Aorta (tissue), 5 donors: ENCODE measurements around the gene SECISBP2. TPM values are rescaled to one million over a fixed set of nuclear protein-coding genes. Genes with fewer than 3 reads are reported as not detected.
"Not testable (repeated sequence)": the region's sequence is repeated elsewhere in the genome, so short reads cannot be mapped to it uniquely, and the experiment has no call there.

Experiments used
- ATAC-seq: fragments of 200-7000 bp; cut with Tn5 transposase; one replicate; pipeline ENCODE4 v1.9.1; 2022; ENCODE audit warnings: moderate library complexity; ENCODE audit not compliant: low FRiP score
- DNase-seq, 2 donors: peaks; one replicate each; pipeline ENCODE4 v3.0.0-alpha.2; 2020
- H3K27ac ChIP-seq, 2 donors: one replicate each; pipeline ENCODE4 v1.5.1; 2013; ENCODE audit warnings: low read length in 2 of 2, mild to moderate bottlenecking in 2 of 2, moderate library complexity in 2 of 2, control low read depth in 1 of 2, inconsistent platforms in 1 of 2, low read depth in 1 of 2
- H3K27me3 ChIP-seq, 2 donors: one replicate each; pipeline ENCODE4 v1.6.1; 2013; ENCODE audit warnings: control low read depth in 1 of 2, low read length in 1 of 2, mild to moderate bottlenecking in 1 of 2, moderate library complexity in 1 of 2; ENCODE audit not compliant: insufficient read depth in 2 of 2, control insufficient read depth in 1 of 2
- H3K36me3 ChIP-seq, 2 donors: one replicate each; pipeline ENCODE4 v1.6.1; 2013; ENCODE audit warnings: control low read depth in 1 of 2, low read length in 1 of 2, mild to moderate bottlenecking in 1 of 2; ENCODE audit not compliant: insufficient read depth in 2 of 2, control insufficient read depth in 1 of 2
- H3K4me1 ChIP-seq, 2 donors: one replicate each; pipeline ENCODE4 v1.6.1; 2013; ENCODE audit warnings: low read length in 2 of 2, control low read depth in 1 of 2, mild to moderate bottlenecking in 1 of 2, moderate library complexity in 1 of 2; ENCODE audit not compliant: insufficient read depth in 2 of 2, control insufficient read depth in 1 of 2
- H3K4me3 ChIP-seq, 2 donors: one replicate each; pipeline ENCODE4 v1.5.1; 2013; ENCODE audit warnings: low read length in 2 of 2, control low read depth in 1 of 2, mild to moderate bottlenecking in 1 of 2
- H3K9me3 ChIP-seq: one replicate; pipeline ENCODE4 v1.6.1; 2013; ENCODE audit warnings: mild to moderate bottlenecking, low read length; ENCODE audit not compliant: control insufficient read depth
- WGBS, 2 donors: extraction: QIAGEN DNeasy Blood & Tissue Kit; methylation state at CpG; one replicate each; pipeline ENCODE4 v1.1.7; 2013; 5-methylcytosine and 5-hydroxymethylcytosine counted together
- intact Hi-C, 2 donors: fragments of 100-400 bp; cut with DNase I; formaldehyde crosslinking; loops; one replicate each; pipeline versions ENCODE4 v1.14.2 to v1.15.0; 2022
- polyA plus RNA-seq, 2 donors: library from polyadenylated mRNA; stranded (reverse); fragments of 200-250 nt; gene quantifications; one replicate each; pipeline ENCODE4 v1.2.3, GENCODE V29; 2013
- total RNA-seq, 2 donors: library from RNA; stranded (reverse); fragmentation: NEBNext Ultra II Directional; extraction: Animal tissue kit (Norgen Biotek cat#: 25700); gene quantifications; one replicate each; pipeline ENCODE4 v1.2.1, GENCODE V29; 2021
- donor health status: healthy with polysubstance abuse.
- donor health status: Bipolar disorder and iron deficiency.
- donor health status: DM: no; HTN: no; CAD: no.
- donor health status: DM: no; HTN: no; CAD: no.
- donor health status: DM: yes; HTN: yes; CAD: no.

The SECISBP2 gene
- total and polyA plus RNA-seq, 4 donors = 7.0 to 49.0 (median 38.6) TPM

DNA sequence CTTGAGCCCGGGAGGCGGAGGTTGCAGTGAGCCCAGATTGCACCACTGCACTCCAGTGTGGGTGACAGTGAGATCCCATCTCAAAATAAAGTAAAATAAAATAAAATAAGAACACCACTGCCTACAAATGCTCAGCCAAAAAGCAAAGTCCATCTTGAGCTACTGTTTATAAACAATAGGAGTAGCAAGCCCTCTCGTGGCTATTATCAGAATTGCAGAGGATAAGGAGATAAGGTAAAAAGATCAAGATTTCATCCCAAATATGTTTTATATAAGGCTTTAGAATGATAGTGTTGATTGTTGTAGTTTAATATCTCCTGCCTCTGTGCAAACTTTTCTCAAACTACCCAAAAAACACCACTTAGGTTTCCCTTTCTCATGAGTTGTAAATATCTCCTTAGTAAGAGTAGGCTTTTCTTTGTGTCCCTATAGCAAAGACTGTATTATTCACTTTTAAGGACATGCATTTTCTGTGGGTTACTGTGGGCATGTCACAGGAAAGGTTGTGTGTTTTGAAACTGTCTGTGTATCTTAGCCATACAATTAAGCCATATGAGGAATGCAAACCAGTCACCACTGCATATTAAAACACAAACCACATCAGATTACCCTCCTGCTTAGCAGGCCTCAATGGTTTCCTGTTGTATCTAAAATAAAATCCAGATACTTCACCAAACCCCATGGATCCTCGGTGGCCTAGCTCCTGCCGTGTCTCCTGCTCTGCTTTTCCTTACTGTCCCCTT, 39.1 kb upstream of the SECISBP2 start:
- no peak for ATAC-seq
- intact Hi-C loops = loop anchor here in 1 of 2 donors (5.0 to 10.0 kb wide), 2 partner anchors 104 to 687 kb away; partner anchors contain the start of gene SHC3
- H3K27me3 ChIP-seq = no peaks in the 10 kb centered on the region
- 65 to 71% methylated on average over 5 of the region's 5 CpGs for WGBS, 2 donors
- peaks cover 3% of the 10 kb centered on the region for H3K9me3 ChIP-seq
- DNase-seq = no peak
- no peaks in the 10 kb centered on the region for H3K36me3 ChIP-seq
- H3K4me1 ChIP-seq = no peaks in the 10 kb centered on the region
- H3K4me3 ChIP-seq = no peak overlapping the region
- no peak overlapping the region for H3K27ac ChIP-seq

DNA sequence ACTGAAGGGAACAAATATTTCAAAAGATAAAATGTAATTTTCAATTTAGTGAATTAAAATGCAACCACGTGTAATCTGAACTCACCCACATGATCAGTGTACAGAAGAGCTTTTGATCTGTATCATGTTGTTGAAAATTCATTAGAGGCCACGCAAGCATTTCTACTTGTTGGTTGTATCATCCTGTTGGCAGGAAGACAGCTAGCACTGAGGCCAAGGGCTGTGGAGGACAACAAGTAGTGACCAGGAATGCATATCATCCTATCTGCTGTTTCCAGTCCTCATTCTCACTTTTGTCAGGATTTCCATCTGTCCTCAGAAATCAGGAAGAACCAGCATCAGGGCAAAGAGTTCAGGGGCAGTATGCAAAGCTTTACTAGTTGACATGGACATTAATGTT, 37.2 kb upstream of the SECISBP2 start:
- 81 to 85% methylated on average over 2 of the region's 2 CpGs for WGBS, 2 donors
- intact Hi-C loops = loop anchor here in 1 of 2 donors (10.0 kb wide), 1 partner anchor 686 kb away; no protein-coding TSS in a partner anchor
- Histone ChIP-seq H3K9me3 (no peaks in the 10 kb centered on the region), H3K27me3 (no peaks in the 10 kb centered on the region), H3K4me3 (no peak overlapping the region), H3K27ac (no peak overlapping the region), H3K36me3 (no peaks in the 10 kb centered on the region), H3K4me1 (no peaks in the 10 kb centered on the region)
- DNase-seq = no peak
- ATAC-seq = no peak

DNA sequence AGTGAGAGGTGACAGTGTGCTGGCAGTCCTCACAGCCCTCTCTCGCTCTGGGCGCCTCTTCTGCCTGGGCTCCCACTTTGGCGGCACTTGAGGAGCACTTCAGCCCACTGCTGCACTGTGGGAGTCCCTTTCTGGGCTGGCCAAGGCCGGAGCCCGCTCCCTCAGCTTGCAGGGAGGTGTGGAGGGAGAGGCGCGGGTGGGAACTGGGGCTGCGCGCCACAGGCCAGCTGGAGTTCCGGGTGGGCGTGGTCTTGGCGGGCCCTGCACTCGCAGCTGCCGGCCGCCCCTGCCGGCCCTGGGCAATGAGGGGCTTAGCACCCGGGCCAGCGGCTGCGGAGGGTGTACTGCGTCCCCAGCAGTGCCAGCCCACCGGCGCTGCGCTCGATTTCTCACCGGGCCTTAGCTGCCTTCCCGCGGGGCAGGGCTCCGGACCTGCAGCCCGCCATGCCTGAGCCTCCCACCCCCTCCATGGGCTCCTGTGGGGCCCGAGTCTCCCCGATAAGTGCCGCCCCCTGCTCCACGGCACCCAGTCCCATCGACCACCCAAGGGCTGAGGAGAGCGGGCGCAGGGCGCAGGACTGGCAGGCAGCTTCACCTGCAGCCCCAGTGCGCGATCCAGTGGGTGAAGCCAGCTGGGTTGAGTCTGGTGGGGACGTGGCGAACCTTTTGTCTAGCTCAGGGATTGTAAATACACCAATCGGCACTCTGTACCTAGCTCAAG, 35.9 kb upstream of the SECISBP2 start:
- intact Hi-C loops = loop anchor here in 1 of 2 donors (10.0 kb wide), 1 partner anchor 688 kb away; no protein-coding TSS in a partner anchor
- not testable (repeated sequence) for H3K27me3 ChIP-seq, DNase-seq, H3K4me1 ChIP-seq, H3K4me3 ChIP-seq, H3K9me3 ChIP-seq, H3K27ac ChIP-seq, H3K36me3 ChIP-seq, ATAC-seq
- WGBS, 2 donors = 55 to 57% methylated on average over 31 to 42 of the region's 42 CpGs

DNA sequence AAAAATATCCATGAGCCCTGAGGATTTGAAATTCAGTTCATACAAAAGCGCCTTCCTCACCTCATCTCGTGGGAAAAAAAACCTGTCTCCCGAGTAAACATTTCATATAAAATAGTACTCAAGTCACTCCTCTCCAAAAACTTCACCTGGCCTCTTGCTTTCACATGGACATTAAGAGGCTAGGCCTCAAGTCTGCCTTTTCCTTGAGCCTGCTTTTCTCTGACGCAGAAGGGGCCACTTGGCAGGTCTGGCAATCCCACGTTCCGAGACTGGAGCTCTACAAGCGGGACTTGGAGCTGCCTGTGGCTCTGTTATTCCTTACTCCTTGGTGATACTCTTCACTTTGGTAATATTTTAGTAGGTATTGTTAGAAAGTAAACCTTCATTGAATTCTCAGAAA, 34.2 kb upstream of the SECISBP2 start:
- DNase-seq = no peak
- WGBS, 2 donors = 77 to 83% methylated on average over 7 of the region's 7 CpGs
- no peak overlapping the region for H3K4me3 ChIP-seq
- H3K9me3 ChIP-seq = no peaks in the 10 kb centered on the region
- no peaks in the 10 kb centered on the region for H3K4me1 ChIP-seq
- intact Hi-C loops = loop anchor here in 1 of 2 donors (10.0 kb wide), 1 partner anchor 689 kb away; no protein-coding TSS in a partner anchor
- H3K36me3 ChIP-seq = no peaks in the 10 kb centered on the region
- no peak for ATAC-seq
- H3K27ac ChIP-seq = no peak overlapping the region
- no peaks in the 10 kb centered on the region for H3K27me3 ChIP-seq

DNA sequence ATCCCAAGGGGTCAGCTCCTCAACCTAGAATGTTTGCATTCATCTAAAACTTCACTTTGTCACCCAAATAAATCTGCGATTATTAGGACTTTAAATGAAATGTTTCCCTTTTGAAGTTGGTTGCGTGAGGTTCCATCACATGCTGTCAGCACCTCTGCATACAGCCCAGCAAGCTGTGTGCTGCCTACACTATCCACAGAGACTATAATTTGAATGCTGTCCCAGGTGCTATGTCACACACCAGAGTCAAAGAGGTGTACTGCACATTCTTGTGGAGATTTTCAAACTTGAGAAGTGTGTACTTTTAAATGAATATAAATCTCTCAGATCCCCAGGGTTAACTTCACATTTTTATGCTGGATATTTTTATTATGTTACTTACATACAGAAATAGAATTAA, 26.6 kb upstream of the SECISBP2 start:
- H3K27ac ChIP-seq = no peak overlapping the region
- ATAC-seq = no peak
- intact Hi-C loops = no loop called here
- H3K4me1 ChIP-seq = no peaks in the 10 kb centered on the region
- H3K27me3 ChIP-seq = no peaks in the 10 kb centered on the region
- no peaks in the 10 kb centered on the region for H3K9me3 ChIP-seq
- no peaks in the 10 kb centered on the region for H3K36me3 ChIP-seq
- 53 to 69% methylated on average over 2 of the region's 2 CpGs for WGBS, 2 donors
- H3K4me3 ChIP-seq = no peak overlapping the region
- no peak for DNase-seq

DNA sequence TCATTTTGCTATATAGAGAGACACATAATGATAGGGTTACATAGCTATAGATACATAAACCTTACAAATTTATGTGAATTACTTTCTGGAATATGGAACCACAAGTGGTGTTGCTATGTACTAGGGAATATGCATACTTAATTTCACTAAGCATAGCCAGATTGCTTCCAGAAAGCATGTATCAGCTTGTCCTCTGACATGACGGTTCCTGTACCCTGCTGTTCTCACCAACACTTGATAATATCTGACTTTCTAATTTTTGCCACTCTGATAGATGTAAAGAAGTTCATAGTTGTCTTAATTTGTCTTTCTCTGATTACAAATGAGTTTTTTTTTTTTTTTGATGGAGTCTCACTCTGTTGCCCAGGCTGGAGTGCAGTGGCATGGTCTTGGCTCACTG, 25.3 kb upstream of the SECISBP2 start:
- H3K27me3 ChIP-seq = no peaks in the 10 kb centered on the region
- WGBS, 2 donors = 93 to 97% methylated on average over 1 of the region's 1 CpG

DNA sequence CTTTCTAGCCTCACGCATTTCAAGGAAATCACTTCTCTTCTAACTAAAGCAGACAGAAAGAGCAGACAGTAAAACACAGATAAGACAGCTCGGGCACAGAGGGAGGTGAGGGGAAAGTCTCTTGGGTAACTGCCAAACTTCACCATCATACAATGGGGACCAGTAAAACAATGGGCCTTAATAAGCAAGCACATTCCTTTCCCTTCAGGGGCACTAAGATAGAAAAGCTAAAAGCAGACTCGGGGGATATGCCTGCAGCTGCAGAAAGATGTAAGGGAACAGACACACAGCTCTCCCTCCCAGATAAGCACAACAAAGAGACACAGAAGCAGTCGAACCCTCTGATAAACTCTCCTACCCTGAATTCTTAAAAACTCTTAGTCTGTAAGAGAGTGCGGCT, 22.9 kb upstream of the SECISBP2 start:
- Histone ChIP-seq H3K9me3 (no peaks in the 10 kb centered on the region), H3K27me3 (no peaks in the 10 kb centered on the region), H3K4me3 (no peak overlapping the region), H3K4me1 (no peaks in the 10 kb centered on the region), H3K27ac (no peak overlapping the region), H3K36me3 (no peaks in the 10 kb centered on the region)
- intact Hi-C loops = no loop called here
- ATAC-seq (no peak), DNase-seq (no peak)
- 62 to 66% methylated on average over 5 of the region's 5 CpGs for WGBS, 2 donors

More for the DNA sequence above, 25.3 kb upstream of the SECISBP2 start:
- H3K36me3 ChIP-seq = no peaks in the 10 kb centered on the region
- DNase-seq (no peak), ATAC-seq (no peak)
- H3K9me3 ChIP-seq = no peaks in the 10 kb centered on the region
- H3K4me3 ChIP-seq = no peak overlapping the region
- H3K27ac ChIP-seq = no peak overlapping the region
- no peaks in the 10 kb centered on the region for H3K4me1 ChIP-seq
- intact Hi-C loops = no loop called here

DNA sequence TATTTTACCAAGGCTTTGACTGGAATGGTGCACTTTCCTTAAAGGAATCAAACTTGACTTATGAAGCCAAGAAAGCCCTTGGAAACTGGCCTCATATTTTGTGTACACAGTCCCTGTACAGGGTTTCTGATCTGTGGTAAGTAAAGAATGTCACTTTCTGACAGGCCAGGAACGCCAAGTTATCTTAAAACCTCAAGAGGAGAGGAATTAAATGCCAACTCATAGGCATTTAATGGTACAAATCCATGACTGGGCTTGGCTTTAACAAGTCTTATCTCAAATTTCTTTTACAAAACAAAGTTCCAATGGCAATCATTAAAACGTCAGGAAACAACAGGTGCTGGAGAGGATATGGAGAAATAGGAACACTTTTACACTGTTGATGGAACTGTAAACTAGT, 16.3 kb upstream of the SECISBP2 start:
- WGBS, 2 donors = 14 to 23% methylated on average over 2 of the region's 2 CpGs
- not testable (repeated sequence) for H3K4me1 ChIP-seq, H3K36me3 ChIP-seq

More for the DNA sequence above, 16.3 kb upstream of the SECISBP2 start:
- H3K9me3 ChIP-seq, H3K27me3 ChIP-seq, H3K27ac ChIP-seq, ATAC-seq, DNase-seq, H3K4me3 ChIP-seq, intact Hi-C loops: not testable (repeated sequence)
